Measurements from ENCODE around the gene SIPA1. TPM values are rescaled to one million over a fixed set of nuclear protein-coding genes. Genes with fewer than 3 reads are reported as not detected.

SIPA1 gene
- total and polyA plus RNA-seq, 2 of the 8 experiments (the other 6 are each of a cell fraction or from before 2014, with no cell fraction given) = 35.3 to 72.2 TPM

- CTCF ChIA-PET (ENCODE audit: partially characterized antibody) = interaction anchor here (0.6 to 2.7 kb wide), 4 partner anchors 11 to 236 kb away, joined by 3 to 21 read pairs (median 4); partner anchors contain the start of gene SIPA1
- no peaks in the 10 kb centered on the region for H3K79me2 ChIP-seq (ENCODE audit: control insufficient read depth in 1 of 2, insufficient read depth in 2 of 2, low read length in 2 of 2)
- H3K27me3 ChIP-seq (replicated peaks in 1 of 4; ENCODE audit: control insufficient read depth in 3 of 4, extremely low read depth in 1 of 4, insufficient read depth in 3 of 4, low read length in 3 of 4) = peaks cover 0 to 5% (median 2%) of the 10 kb centered on the region in 4 experiments; a peak in 1 of 7 replicates
- no peak overlapping the region for H2BK12ac ChIP-seq (ENCODE audit: low read depth, low read length)
- no peak overlapping the region for H2BK20ac ChIP-seq (ENCODE audit: low read length)
- H4K20me1 ChIP-seq (replicated peaks in 1 of 2; ENCODE audit: control insufficient read depth in 1 of 2, insufficient read depth in 2 of 2, low read length in 2 of 2) = peaks cover 2 to 16% of the 10 kb centered on the region in 2 experiments
- H3K79me1 ChIP-seq (ENCODE audit: low read depth, low read length) = peaks cover 2% of the 10 kb centered on the region; the same call in 1 of the 2 replicates
- peaks cover 8% of the 10 kb centered on the region; the same call in 1 of the 2 replicates for H3K23me2 ChIP-seq (ENCODE audit: low read depth, low read length)
- H3K23ac ChIP-seq (ENCODE audit: insufficient read length) = no peak overlapping the region
- H4K5ac ChIP-seq (ENCODE audit: insufficient read length, low read depth, low read length) = no peak overlapping the region
- no peak overlapping the region for H2AFZ ChIP-seq (ENCODE audit: low read length)
- peaks cover 0 to 3% (median under 1%) of the 10 kb centered on the region in 4 experiments; a peak in 2 of 8 replicates for H3K36me3 ChIP-seq (ENCODE audit: control insufficient read depth in 2 of 4, insufficient read depth in 4 of 4, low read length in 3 of 4)
- H3K9ac ChIP-seq (replicated peaks in 1 of 4; ENCODE audit: extremely low read depth in 1 of 4, low read depth in 3 of 4, low read length in 3 of 4) = no peak overlapping the region
- no peak overlapping the region for H3K14ac ChIP-seq (ENCODE audit: insufficient read length)
- no peak overlapping the region for H2BK15ac ChIP-seq (ENCODE audit: low read length)
- H2BK120ac ChIP-seq (replicated peaks; ENCODE audit: low read depth, low read length) = no peak overlapping the region
- no peak overlapping the region for H3K18ac ChIP-seq (ENCODE audit: extremely low read depth, low read length)
- no peak overlapping the region for H2AK5ac ChIP-seq (ENCODE audit: low read depth, low read length)
- H3K4me2 ChIP-seq (ENCODE audit: insufficient read depth in 1 of 2, low read depth in 2 of 2, low read length in 2 of 2) = no peak overlapping the region
- no peak overlapping the region for H4K8ac ChIP-seq (ENCODE audit: extremely low read depth, insufficient read depth, low read length)
- no peak overlapping the region for H3K4ac ChIP-seq (replicated peaks; ENCODE audit: insufficient read length, low read depth, low read length)
- H3K9me3 ChIP-seq (ENCODE audit: insufficient read depth in 2 of 2, low read depth in 1 of 2, low read length in 1 of 2) = no peaks in the 10 kb centered on the region
- no peak overlapping the region for H3K56ac ChIP-seq (replicated peaks; ENCODE audit: insufficient read length, low read depth, low read length)
- 92% methylated on average over 12 of the region's 12 CpGs; no CpG with 5 or more reads in 1 of the 2 experiments for WGBS, 2 experiments (ENCODE audit: extremely low coverage in 1 of 2, insufficient coverage in 1 of 2, insufficient read length in 1 of 2, insufficient replicate concordance in 2 of 2, low coverage in 1 of 2, low lambda C conversion rate in 2 of 2, missing lambda C conversion rate in 1 of 2)
- H2BK5ac ChIP-seq (ENCODE audit: low read depth, low read length) = no peak overlapping the region
- TF ChIP-seq CHD1 (IDR thresholded peaks at IDR 0.05; ENCODE audit: low read depth, low read length) (no peak), NANOG (IDR thresholded peaks at IDR 0.05; ENCODE audit: insufficient read depth, low read depth, low read length, poor library complexity, severe bottlenecking) (no peak), TEAD4 (IDR thresholded peaks at IDR 0.05; ENCODE audit: low read depth, low read length) (no peak), SP1 (IDR thresholded peaks at IDR 0.05; ENCODE audit: low read depth, low read length) (no peak), CBX8 (IDR thresholded peaks at IDR 0.05; ENCODE audit: borderline replicate concordance, low read depth, low read length) (no peak), GTF2F1 (IDR thresholded peaks at IDR 0.05; ENCODE audit: borderline replicate concordance, low read depth, low read length) (no peak), POU5F1 (IDR thresholded peaks at IDR 0.05; ENCODE audit: low read depth, low read length) (no peak), RBBP5 (IDR thresholded peaks at IDR 0.05; ENCODE audit: borderline replicate concordance, low read depth, low read length) (no peak), E2F6 (IDR thresholded peaks at IDR 0.05) (no peak), CBX5 (IDR thresholded peaks at IDR 0.05; ENCODE audit: low read depth, low read length) (no peak), ASH2L (IDR thresholded peaks at IDR 0.05; ENCODE audit: low read length) (no peak)
- H3K4me3 ChIP-seq (ENCODE audit: extremely low read depth in 1 of 4, insufficient read depth in 2 of 4, low read depth in 3 of 4, low read length in 4 of 4) = no peak overlapping the region
- DNase-seq (ENCODE audit: low read depth in 1 of 2, low spot score in 2 of 2) (no peak), FAIRE-seq (no peak)
- peaks cover 0 to 12% (median 8%) of the 10 kb centered on the region in 4 experiments; a peak in 6 of 7 replicates for H3K4me1 ChIP-seq (replicated peaks in 1 of 4; ENCODE audit: control insufficient read depth in 3 of 4, insufficient read depth in 4 of 4, low read length in 3 of 4)
- H3K27ac ChIP-seq (ENCODE audit: low read depth, low read length) = no peak overlapping the region
- no peak overlapping the region for H4K91ac ChIP-seq (replicated peaks; ENCODE audit: insufficient read length, low read length)
- POLR2A ChIA-PET (ENCODE audit: partially characterized antibody) = interaction anchor here (0.6 to 7.5 kb wide), 6 partner anchors 11 to 203 kb away, joined by 3 to 58 read pairs (median 5); partner anchors contain the start of genes PCNX3, RELA and SIPA1
Measured at GRCh38 chr11:65648997-65649493, 11.1 kb downstream of the SIPA1 start.

Measured in H1 (cell line).